HFF-Myc (cell line): ENCODE measurements around the gene SIK2.

Experiments
- DNase-seq: peaks from one replicate; pipeline ENCODE4 v3.0.0-alpha.2; 2011; ENCODE audit warnings: low read depth; ENCODE audit errors: extremely low read depth
- H3K4me3 ChIP-seq: replicated peaks from 2 replicates; pipeline ENCODE4 v1.5.1; 2011; ENCODE audit warnings: low read depth, mild to moderate bottlenecking, control low read depth, low read length
- CTCF ChIP-seq: IDR thresholded peaks from 2 replicates; pipeline ENCODE4 v1.5.1; 2012; ENCODE audit warnings: mild to moderate bottlenecking, low read depth, low read length, control low read depth; ENCODE audit errors: missing control alignments

SIK2 gene

GRCh38 chr11:111635706-111636045 lies 33.4 kb downstream of the SIK2 start:
- H3K4me3 ChIP-seq: no peak overlapping the region
- no peak for DNase-seq

DNA sequence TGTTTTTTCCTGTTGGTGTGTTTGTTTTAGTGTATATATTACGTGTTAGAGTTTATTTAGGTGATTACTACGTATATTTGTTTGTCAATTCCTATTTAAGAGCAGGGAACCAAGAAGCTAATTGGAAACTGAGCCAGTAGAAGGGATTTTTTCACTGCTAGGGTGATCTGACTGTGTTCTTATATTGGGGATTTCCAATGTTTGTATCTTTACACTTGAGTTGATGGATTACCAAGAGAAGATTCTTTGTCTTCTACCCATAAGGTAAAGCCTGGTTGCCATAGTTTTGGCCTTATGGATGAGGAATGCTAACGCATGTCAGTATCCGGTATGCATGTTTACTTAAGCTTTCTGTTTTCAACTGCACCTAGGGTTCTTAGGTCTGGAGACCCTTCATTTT lies 35.6 kb downstream of the SIK2 start:
- no peak overlapping the region for H3K4me3 ChIP-seq
- DNase-seq: no peak
- no peak for TF ChIP-seq CTCF

More at GRCh38 chr11:111635706-111636045, 33.4 kb downstream of the SIK2 start:
- no peak for TF ChIP-seq CTCF

- no peak for TF ChIP-seq CTCF
- H3K4me3 ChIP-seq: no peak overlapping the region
Measured at GRCh38 chr11:111639226-111639925, 37.1 kb downstream of the SIK2 start.

DNA sequence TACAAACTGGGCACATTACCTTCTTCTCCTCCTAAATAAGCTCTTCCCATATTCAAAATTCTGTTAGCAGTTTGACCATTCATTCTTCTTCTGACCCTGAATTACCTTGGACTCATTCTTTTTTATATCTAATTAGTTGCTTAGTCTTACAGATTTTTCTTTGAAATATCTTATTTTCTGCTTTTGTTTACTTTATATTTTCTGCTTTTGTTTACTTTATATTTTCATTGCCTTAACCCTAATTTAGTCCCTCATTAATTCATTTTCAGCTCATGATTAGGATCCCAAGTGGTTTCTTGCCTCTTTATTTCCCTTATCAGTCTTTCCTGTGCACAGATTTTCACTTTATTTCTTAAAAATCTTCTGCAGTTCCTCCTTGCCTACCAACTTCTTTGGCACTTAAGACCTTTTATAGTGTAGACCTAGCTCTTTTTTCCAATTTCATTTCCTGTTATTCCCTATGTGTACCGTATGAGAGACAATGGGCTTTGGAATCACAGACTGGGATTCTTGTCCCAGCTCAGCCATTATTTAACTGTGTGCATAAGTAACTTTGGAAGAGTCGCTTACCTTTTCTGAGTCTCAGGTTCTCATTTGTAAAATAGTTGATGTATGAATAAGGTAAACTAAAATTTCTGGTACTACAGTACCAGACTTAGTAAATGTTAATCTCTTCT lies 39.2 kb downstream of the SIK2 start:
- DNase-seq: no peak
- H3K4me3 ChIP-seq: no peak overlapping the region
- TF ChIP-seq CTCF: no peak

More at GRCh38 chr11:111639226-111639925, 37.1 kb downstream of the SIK2 start:
- DNase-seq: no peak

DNA sequence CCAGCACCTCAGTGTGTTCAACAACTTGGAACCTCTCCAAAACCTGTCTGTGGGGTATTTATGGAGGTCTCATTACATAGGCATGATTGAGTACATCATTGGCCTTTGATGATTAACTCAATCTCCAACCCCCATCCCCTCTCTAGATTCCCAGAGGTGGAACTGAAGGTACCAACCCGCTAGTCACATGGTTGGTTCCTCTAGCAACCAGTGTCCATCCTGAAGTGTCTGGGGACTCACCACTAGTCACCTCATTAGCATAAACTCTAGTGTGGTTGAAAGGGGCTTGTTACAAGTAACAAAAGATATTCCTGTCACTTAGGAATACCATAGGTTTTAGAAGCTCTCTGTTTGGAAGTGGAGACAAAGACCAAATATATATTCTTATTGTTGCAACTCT lies 40.3 kb downstream of the SIK2 start:
- no peak for TF ChIP-seq CTCF
- no peak for DNase-seq

GRCh38 chr11:111644922-111645321 lies 42.7 kb downstream of the SIK2 start:
- no peak overlapping the region for H3K4me3 ChIP-seq
- DNase-seq: no peak
- no peak for TF ChIP-seq CTCF

More for the DNA sequence above, 40.3 kb downstream of the SIK2 start:
- no peak overlapping the region for H3K4me3 ChIP-seq
